ENCODE measurements around the gene GLYR1.

DNA sequence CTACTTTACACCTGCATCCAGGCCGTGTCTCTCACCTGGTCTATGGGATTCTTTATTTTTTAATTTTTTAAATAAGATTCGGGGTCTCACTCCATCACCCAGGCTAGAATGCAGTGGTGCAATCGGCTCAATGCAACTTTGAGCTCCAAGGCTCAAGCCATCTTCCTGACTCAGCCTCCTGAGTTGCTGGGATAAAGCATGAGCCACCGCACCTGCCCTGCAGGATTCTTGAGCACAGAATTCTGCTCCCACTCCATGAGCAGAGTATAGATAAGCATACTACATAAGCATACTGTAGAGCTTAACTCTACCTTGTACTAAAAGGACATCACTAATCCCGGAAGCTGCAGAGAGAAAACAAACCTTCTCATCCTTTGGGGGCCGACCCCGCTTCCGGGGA is 15.5 kb downstream of the GLYR1 start:
- TF ChIP-seq POLR2A (IDR thresholded peaks at IDR 0.05) (no peak), EP300 (IDR thresholded peaks at IDR 0.05) (no peak), POLR2AphosphoS5 (IDR thresholded peaks at IDR 0.05) (no peak)
- TF ChIP-seq, protein P1, sequence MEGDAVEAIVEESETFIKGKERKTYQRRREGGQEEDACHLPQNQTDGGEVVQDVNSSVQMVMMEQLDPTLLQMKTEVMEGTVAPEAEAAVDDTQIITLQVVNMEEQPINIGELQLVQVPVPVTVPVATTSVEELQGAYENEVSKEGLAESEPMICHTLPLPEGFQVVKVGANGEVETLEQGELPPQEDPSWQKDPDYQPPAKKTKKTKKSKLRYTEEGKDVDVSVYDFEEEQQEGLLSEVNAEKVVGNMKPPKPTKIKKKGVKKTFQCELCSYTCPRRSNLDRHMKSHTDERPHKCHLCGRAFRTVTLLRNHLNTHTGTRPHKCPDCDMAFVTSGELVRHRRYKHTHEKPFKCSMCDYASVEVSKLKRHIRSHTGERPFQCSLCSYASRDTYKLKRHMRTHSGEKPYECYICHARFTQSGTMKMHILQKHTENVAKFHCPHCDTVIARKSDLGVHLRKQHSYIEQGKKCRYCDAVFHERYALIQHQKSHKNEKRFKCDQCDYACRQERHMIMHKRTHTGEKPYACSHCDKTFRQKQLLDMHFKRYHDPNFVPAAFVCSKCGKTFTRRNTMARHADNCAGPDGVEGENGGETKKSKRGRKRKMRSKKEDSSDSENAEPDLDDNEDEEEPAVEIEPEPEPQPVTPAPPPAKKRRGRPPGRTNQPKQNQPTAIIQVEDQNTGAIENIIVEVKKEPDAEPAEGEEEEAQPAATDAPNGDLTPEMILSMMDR (IDR thresholded peaks at IDR 0.05) = no peak

All from gastroesophageal sphincter (tissue), 3 donors.